Stimulated activated CD4-positive, alpha-beta T cell treated with anti-CD3 and anti-CD28 coated beads, Interleukin-4, amount 100 ng/mL, for 4 hours (primary cell): ENCODE measurements around the gene SNAP91.
"Not testable (repeated sequence)": the region's sequence is repeated elsewhere in the genome, so short reads cannot be mapped to it uniquely, and the experiment has no call there.

ENCODE experiments used
- DNase-seq, 2 experiments: peaks; one replicate each; pipeline ENCODE4 v3.0.0-alpha.2; 2020

The SNAP91 gene, protein sequence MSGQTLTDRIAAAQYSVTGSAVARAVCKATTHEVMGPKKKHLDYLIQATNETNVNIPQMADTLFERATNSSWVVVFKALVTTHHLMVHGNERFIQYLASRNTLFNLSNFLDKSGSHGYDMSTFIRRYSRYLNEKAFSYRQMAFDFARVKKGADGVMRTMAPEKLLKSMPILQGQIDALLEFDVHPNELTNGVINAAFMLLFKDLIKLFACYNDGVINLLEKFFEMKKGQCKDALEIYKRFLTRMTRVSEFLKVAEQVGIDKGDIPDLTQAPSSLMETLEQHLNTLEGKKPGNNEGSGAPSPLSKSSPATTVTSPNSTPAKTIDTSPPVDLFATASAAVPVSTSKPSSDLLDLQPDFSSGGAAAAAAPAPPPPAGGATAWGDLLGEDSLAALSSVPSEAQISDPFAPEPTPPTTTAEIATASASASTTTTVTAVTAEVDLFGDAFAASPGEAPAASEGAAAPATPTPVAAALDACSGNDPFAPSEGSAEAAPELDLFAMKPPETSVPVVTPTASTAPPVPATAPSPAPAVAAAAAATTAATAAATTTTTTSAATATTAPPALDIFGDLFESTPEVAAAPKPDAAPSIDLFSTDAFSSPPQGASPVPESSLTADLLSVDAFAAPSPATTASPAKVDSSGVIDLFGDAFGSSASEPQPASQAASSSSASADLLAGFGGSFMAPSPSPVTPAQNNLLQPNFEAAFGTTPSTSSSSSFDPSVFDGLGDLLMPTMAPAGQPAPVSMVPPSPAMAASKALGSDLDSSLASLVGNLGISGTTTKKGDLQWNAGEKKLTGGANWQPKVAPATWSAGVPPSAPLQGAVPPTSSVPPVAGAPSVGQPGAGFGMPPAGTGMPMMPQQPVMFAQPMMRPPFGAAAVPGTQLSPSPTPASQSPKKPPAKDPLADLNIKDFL

DNA sequence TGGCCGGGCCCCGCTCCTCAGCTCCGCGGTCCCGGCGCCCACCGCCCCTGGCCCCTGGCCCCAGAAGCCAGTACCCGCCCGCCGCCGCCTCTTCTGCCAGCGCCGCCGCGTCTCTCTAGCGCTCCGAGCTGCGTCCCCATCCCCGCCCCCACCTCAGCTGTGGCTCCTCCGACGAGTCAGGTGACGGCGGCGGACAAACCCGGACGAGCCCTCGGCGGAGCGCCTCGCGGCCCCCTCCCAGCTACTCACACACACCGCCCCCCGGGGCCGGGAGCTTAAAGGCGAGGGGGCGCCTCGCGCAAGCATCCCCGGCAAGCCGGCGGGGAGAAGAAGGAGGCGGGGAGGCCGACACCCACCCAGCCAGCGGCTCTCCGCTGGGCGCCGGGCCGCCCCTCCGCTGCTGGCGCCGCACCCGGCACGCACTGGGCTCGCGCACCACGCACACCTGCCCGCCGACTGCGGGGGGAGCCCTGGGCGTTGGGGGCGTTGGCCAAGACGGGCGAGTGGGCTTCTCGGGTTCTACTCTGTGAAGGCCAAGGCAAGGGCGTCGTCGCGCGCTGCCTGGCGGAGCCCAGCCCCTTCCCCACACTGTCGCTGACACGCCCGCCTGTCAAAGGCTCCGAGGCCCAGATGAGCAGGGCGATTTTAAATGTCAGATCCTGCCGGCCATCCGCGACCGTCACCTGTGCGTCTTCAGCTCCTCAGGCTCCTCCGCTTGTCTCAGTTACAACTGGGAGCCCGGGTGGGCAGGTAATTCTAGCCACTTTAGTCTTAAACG, at the start of gene SNAP91:
TSS of gene SNAP91 (minus strand) at position 132 of the 778 bp plus-strand sequence. CDS start 1,174 bp downstream, outside the sequence.
- no peak for DNase-seq

DNA sequence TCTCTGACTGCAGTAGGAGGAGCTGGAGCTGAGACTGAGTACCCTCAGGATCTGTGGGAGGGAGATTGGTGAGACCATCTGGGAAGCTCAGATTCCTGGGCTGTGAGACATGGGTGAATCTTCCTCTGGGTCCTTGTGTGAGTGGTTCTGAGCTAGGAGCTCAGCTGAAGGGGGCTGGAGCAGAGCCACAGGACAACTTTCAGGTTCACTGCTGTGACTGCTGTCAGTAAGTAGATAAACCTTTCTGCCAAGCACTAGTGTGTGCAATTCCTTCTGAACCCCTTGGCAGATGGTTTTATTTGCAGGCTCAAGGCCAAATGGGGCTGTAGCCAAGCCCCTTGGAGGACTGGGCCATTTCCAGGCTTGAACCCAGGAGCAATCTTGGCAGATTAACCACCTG, 49.6 kb upstream of the SNAP91 start:
- DNase-seq, result no peak

DNA sequence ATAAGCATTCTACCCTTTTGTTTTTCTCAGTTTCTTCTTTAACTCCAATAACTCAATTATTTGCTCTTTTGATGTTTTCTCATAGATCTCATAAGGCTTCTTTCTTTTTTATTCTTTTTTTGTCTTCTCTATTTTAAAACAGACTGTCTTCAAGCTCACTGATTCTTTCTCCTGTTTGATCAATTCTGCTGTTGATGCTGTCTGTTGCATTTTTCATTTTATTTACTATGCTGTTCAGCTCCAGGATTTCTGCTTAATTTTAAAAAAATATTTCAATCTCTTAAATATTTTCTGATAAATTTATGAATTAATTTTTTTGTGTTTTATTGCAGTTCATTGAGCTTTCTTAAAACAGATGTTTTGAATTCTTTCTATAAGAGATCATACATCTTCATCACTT, 48.1 kb upstream of the SNAP91 start:
- no peak for DNase-seq

DNA sequence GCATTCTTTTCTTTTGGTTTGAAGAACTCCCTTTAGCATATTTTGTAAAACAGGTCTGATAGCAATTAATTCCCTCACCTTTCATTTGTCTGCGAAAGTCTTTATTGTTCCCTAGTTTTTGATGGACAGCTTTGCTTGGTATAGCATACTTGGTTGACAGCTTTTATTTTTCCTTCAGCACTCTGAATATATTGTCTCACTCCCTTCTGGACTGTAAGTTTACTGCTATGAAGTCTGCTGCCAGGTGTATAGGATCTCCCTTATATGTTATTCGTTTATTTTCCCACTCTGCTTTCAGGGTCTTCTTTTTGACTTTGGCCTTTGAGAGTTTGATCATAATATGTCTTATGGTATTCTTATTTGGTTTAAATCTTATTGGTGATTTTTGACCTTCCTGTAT, 47.7 kb upstream of the SNAP91 start:
- no peak for DNase-seq

DNA sequence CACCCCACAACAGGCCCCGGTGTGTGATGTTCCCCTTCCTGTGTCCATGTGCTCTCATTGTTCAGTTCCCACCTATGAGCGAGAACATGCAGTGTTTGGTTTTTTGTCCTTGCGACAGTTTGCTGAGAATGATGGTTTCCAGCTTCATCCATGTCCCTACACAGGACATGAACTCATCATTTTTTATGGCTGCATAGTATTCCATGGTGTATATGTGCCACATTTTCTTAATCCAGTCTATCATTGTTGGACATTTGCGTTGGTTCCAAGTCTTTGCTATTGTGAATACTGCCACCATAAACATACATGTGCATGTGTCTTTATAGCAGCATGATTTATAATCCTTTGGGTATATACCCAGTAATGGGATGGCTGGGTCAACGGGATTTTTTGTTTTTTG, 43.5 kb upstream of the SNAP91 start:
- not testable (repeated sequence) for DNase-seq

DNA sequence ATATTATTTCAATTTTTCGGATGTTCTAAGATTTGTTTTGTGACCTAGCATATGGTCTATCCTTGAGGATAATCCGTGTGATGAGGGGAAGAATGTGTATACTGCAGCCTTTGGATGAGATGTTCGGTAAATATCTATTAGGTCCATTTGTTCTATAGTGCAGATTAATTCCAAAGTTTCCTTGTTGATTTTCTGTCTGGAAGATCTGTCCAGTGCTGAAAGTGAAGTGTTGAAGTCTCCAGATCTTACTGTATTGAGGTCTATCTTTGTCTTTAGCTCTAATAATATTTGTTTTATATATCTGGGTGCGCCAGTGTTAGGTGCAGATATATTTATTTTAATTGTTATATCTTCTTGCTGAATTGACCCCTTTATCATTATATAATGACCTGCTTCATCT, 32.2 kb upstream of the SNAP91 start:
- no peak for DNase-seq

DNA sequence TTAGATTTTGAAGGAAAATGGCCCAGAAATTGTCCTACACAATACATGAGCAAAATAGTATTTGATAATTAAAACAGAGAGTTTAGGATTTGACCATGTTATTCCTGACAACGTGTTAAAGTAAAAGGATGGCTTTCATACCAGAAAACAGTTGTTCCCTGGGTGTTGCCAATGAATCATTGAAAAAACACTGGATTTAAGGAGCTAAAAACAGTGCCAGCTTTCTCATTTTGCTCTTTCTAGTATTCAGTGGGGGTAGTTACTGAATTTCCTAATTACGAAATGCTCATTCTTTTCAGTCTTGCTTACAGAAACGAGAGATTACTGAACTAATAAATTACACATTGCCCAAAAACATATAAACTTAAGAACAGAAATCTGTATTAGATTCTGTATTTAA, 26.6 kb upstream of the SNAP91 start:
- no peak for DNase-seq

DNA sequence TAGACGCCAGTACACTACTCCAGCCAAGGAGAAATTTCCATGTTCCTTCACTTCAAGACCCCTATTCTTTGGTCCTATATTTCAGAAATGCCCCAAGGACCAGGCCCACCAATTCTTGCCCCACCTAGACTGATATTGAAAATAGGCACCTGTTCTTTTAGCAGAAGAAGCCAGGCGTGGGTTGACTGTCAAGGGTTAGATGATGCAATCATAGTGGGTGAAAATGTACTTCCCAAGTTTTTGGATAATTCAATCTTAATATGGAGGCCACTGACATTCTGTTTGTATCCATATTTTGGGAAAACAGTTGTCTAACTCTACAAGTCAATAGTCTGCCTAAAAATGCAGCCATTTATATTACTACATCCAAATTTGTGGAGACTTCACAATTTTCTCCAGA, 21.0 kb upstream of the SNAP91 start:
- DNase-seq, result no peak

DNA sequence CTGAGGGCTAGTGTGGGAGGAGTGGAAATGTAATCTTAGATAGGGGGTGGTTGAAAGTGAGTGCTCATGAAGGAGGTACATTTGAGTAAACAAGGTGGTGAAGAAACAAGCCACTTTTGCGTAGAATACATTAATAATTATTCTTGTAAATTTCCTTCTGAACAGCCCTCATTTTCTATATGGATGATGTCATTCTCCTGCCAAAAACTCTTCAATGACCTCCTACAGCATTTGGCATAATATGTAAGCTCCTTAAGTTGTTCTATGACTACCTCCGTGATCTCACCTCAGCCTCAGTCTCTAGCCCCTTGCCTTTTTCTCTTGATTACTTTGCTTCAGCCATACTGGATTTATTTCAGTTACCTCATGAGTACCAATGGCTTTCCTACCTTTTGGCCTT, 14.0 kb upstream of the SNAP91 start:
- no peak for DNase-seq

DNA sequence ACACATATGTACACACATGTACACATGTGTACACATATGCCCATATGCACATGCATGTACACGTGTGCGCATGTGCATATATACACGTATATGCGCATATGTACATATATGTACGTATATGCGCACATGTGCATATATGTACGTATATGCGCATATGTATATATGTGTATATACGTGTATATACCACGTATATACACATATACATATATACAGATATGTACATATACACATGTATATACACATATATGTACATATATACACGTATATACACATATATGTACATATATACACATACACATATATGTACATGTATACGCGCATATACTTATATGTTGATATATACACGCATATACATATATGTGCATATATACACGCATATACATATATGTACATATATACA, 8.9 kb upstream of the SNAP91 start:
- DNase-seq, result no peak

DNA sequence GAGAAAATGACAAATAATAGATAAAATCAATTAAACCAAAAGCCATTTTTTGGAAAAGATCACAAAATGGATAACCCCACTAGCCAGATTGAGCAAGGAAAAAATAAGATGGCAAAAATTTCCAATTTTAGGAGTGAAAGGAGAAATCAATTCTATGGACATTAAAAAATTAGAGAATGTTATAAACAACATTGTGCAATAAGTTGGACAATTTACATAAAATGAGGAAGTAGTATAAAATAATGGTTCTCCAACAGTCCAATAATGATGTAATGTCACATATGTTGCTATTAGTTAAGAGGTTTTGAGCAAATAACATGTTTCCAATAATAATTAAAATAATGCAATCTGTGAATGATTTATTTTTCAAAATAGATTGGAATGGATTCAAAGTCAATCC, 3.1 kb upstream of the SNAP91 start:
- no peak for DNase-seq

DNA sequence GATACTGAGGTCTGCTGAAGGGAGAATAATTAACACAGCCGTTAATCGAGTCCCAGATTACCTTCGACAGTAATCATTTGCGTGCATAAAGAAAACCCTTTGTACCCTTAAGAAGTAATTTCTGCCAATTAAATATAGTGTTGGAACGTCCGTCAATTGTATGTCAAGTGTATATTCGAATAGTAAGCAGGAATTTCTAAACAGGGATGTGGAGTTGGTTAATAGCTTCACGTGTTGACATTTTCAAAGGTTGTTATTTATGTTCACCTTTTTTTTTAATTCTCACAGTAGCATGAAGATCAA, 798 bp upstream of the SNAP91 start:
- no peak for DNase-seq

DNA sequence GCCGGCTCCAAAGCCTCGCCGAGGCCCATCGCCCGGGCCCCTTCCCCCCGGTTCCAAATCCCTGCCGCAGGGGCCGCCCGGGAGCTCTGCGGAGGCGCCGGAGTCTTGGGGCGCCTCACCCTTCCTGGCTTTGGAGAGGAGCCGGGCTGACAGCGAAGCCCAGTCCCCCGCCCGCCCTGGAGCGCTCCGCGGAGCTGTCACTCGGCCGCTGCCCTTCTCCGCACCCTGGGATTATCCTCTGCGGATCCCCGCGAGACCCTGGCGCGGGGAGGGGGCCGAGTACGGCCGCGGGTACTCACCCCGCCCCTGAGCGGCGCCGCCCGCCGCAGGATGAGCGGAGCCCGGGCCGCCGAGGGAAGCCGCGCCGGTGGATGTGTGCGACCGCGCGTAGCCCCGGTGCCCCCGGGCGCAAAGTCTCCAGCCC, 343 bp downstream of the SNAP91 start:
- DNase-seq, result no peak

DNA sequence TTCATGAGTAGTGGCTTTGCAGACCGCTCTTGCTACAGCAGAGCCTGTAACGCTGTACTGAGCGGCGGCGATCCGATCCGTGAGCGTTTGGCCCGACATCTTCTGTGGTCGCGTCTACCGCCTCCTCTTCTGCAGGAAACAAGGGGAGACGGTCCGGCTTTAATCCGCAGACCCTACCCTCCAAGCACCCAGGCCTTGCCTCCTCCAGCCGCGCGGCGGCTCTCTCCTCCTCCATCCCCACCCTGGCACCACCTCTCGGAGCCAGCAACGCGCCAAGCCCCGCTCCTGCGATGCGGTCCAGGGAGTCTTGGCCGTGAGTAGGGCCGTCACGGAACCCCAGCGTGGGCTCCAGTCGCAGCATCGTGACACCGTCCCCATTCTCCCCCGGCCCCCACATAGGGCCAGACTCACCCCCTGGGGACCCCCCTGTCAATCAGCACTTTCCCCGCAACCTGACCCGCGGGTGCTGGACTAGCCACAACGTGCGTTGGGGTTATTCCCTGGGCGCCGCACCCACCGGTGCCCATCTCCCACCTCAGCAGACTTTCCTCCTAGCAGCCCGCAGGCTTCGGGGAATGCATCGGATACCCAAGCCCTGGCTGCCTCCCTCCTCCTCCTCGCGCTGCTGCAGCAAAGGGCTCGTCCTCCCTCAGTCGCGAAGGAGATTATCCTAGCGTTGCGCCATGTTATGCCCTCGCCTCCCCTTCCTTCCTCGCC, 914 bp downstream of the SNAP91 start:
- DNase-seq, result no peak

DNA sequence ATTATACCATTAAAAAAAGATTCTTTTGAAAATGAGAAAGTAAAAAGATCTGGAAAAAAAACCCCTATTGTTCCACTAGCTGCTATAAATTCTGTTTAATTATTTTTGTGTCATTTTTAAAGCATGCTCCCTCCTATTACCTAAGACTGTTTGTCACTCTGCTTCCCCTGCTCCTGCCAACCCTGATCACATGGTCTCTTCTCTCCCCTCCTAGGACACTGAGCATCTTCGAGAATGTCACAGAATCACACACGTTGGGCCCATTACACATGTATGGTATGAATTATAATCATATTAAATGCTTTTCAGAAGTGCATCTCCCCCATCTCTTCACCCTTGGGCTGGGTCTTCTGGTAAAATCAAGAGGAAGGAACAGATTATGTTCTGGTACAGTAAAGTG, 6.2 kb downstream of the SNAP91 start:
- DNase-seq, result no peak

DNA sequence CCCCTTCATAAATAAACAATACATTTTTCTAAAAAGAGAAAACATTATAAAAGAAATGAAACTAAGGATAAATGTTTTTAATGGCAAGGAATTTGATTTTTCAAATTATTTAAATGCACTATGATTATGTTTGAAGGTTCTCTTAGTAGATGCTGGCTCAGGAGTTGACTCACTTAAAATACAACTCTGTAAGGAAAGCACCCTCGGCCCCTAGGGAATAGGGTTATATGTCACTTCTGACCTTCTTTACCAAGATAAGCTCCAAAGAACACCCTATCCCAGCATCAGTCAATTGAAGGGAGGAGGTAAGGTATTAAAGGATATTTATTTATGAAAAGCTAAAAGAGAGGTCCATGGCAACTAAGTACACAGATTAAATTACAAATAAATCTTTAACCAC, 6.8 kb downstream of the SNAP91 start:
- DNase-seq, result no peak

DNA sequence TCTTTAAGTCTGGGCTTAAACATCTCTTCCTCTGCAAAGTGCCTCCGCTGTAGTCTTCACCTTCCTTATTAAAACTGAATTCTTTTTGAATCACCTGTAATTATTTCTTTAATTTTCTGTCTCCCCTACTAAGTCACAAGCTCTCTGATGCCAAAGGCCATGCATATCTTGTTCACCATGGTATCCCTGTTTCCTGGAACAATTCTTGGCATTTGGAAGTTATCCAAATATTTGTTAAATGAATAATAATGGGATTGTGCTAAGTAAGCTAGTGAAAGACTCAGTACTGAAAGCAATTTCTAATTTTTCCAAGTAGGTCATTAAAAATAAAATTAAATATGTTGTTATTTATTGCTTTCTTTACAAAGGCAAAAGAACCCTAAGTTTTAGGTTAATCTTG, 12.2 kb downstream of the SNAP91 start:
- no peak for DNase-seq

DNA sequence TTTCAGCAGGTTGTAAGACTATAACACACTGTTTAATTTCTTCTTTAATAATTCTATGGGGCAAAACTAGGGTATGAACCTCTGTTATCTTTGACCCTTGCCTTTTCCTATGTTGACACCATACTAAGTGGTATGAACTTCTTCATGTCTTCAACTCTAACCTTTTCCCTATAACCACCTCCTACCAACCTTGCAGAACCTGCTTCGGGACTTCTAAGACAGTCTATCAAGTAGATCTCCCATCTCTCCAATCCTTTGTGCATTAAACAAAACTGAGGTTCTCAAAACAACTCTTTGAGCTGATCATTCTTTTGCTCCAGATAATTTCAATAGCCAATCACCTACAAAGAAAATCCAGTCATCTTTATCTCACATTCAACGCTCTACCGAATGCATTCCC, 23.4 kb downstream of the SNAP91 start:
- DNase-seq, result no peak

DNA sequence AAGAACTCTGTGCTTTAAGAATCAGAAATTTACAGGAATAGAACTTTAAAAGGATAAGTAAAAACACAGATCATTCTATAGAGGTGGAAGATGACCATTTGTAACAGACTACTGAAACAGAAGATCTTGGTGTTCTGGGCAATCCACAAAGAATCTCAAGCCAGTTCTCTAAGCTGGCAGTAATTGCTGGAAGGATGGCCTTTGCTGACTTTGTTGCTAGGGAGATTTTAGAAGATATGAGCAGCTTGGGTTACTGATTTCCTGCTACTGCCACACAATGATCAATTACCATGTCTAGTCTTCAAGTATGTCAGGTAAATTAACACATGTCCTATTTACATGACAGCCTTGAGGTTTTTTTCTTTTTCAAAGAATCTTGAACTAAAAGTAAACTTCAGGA, 31.1 kb downstream of the SNAP91 start:
- DNase-seq, result no peak

DNA sequence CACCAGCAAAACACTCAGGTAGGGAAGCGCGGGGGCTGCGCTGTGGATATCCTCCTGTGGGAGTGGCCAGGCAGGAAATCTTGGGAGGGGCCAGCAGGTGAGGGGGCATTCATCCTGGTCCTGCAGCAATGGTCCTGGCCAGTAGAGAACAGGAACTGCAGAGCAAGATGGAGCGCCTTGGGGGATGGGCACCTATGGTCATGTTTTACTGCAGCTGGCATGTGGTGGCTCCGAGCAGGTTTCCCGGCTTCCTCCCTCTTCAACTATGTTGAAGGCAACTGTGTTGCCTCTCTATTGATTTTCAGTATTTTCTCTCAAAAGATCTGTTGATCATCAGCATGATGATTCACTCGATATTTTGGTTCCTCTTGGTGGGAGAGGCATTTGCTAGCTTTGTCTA, 70.9 kb downstream of the SNAP91 start:
- DNase-seq, result no peak

DNA sequence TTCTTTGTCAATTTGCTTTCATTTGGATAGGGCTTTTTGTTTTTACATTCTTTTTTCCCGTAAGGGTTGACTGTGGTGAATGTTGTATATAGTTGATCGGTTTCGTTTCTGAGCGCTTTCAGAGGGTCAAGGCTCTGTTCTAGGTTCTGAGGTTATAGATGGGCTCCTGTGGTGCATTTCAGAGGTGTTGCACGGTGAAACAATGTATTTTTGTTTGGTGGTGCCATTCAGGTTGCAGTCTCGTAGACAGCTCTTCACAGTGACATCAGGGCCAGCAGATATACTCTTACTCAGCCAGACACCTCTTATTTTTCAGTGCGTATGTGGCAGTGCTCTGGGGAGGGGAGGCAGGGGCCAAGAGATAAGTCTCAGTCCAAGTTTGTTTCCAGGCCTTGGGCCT, 72.1 kb downstream of the SNAP91 start:
- DNase-seq, result no peak

DNA sequence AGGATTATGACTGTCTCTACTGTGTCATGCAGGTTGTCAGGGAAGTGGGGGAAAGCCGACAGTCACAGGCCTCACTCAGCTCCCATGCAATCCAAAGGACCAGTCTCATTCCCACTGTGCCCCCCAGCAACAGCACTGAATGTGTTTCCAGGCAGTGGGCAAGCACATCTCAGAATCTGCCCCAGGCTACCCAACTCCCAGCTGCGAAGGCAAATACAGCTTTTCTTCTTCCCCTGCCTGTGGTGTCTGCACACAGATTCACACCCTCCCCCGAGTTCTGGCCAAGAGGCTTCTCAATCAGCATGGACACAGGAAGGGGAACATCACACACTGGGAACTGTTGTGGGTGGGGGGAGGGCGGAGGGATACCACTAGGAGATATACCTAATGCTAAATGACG, 75.3 kb downstream of the SNAP91 start:
- no peak for DNase-seq

DNA sequence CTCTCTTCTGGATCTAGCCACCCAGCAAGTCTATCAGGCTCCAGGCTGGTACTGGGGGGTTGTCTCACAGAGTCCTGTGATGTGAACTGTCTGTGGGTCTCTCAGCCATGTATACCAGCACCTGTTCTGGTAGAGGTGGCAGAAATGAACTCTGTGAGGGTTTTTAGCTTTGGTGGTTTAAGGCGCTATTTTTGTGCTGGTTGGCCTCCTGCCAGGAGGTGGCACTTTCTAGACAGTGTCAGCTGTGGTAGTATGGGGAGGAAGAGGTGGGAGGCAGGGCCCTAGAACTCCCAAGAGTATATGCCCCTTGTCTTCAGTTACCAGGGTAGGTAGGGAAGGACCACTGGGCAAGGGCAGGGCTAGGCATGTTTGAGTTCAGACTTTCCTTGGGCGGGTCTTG, 75.8 kb downstream of the SNAP91 start:
- DNase-seq, result no peak
